Measurements from ENCODE around the gene ORMDL3. TPM values are rescaled to one million over a fixed set of nuclear protein-coding genes. Genes with fewer than 3 reads are reported as not detected.
A peak's percentile ranks its signal among the peaks of the same experiment; 100 is the strongest.

The ORMDL3 gene
- total and polyA plus RNA-seq, 2 experiments from 2014 or later, result 33.6 to 38.5 TPM

- no peak for TF ChIP-seq ZNF462 (CRISPR knock-in tag; IDR thresholded peaks at IDR 0.05)
- TF ChIP-seq ZNF331 (CRISPR knock-in tag; IDR thresholded peaks at IDR 0.05; ENCODE audit: low read depth), result no peak
These were observed 16.4 kb upstream of the ORMDL3 start (continued) for GRCh38 chr17:39943702-39944392.

- H3K36me3 ChIP-seq (ENCODE audit: insufficient read depth), result no peaks in the 10 kb centered on the region
- peaks cover 8% of the 10 kb centered on the region for H3K27me3 Mint-ChIP-seq (ENCODE audit: insufficient read depth, low read depth, poor library complexity)
- H3K4me3 ChIP-seq, result no peak overlapping the region
- H3K27ac ChIP-seq (ENCODE audit: low read depth), result no peak overlapping the region
- H3K27ac Mint-ChIP-seq, result no peak overlapping the region
- no peaks in the 10 kb centered on the region for H3K9me3 Mint-ChIP-seq
- no peaks in the 10 kb centered on the region for H3K79me2 ChIP-seq (replicated peaks; ENCODE audit: insufficient read depth)
- DNase-seq (ENCODE audit: low spot score) (peak; percentile 34), ATAC-seq (peak; percentile 42)
- H4K20me1 ChIP-seq (replicated peaks; ENCODE audit: insufficient read depth), result no peaks in the 10 kb centered on the region
- peak overlapping the region; percentile 52; the same call in 1 of the 2 replicates for H2AFZ ChIP-seq
- no peaks in the 10 kb centered on the region for H3K4me1 ChIP-seq (ENCODE audit: insufficient read depth)
- H3K4me1 Mint-ChIP-seq, result peaks cover 12% of the 10 kb centered on the region
- H3K27me3 ChIP-seq (ENCODE audit: insufficient read depth), result no peaks in the 10 kb centered on the region
- H3K4me3 Mint-ChIP-seq, result no peak overlapping the region
- H3K4me2 ChIP-seq, result no peak overlapping the region
- no peak for TF ChIP-seq CREB1 (CRISPR knock-in tag; IDR thresholded peaks at IDR 0.05; ENCODE audit: low read depth)
- no peak for TF ChIP-seq NANOG (IDR thresholded peaks at IDR 0.05; ENCODE audit: borderline replicate concordance)
- TF ChIP-seq ZNF331 (CRISPR knock-in tag; IDR thresholded peaks at IDR 0.05; ENCODE audit: low read depth), result no peak
- TF ChIP-seq CTCF (conservative IDR thresholded peaks at IDR 0.05; ENCODE audit: low read depth in 2 of 2), result peak; percentile 33 to 43; a peak in 2 of 4 replicates
- no peaks in the 10 kb centered on the region for H3K9me2 ChIP-seq (ENCODE audit: insufficient read depth)
- H3F3A ChIP-seq (replicated peaks; ENCODE audit: low read depth), result no peaks in the 10 kb centered on the region
- H3K36me3 Mint-ChIP-seq (ENCODE audit: low read depth), result no peaks in the 10 kb centered on the region
These were observed 12.4 kb upstream of the ORMDL3 start for GRCh38 chr17:39939588-39940419.
